GM23338 (cell line): ENCODE measurements around the gene MLF1. TPM values are rescaled to one million over a fixed set of nuclear protein-coding genes. Genes with fewer than 3 reads are reported as not detected.

Experiments
- ATAC-seq: fragments of 200-7000 bp; cut with Tn5 transposase; 3 replicates; pipeline ENCODE4 v1.9.1; 2020
- DNase-seq: peaks from one replicate; pipeline ENCODE4 v3.0.0-alpha.2; 2015; ENCODE audit warnings: low spot score
- H2AFZ ChIP-seq: fragments of 200-600 bp; sonication (generic); 2 replicates; pipeline ENCODE4 v1.8.0; 2016; ENCODE audit warnings: antibody characterized with exemption, mild to moderate bottlenecking, moderate library complexity
- H3F3A ChIP-seq: fragments of 200-600 bp; sonication (generic); replicated peaks from 2 replicates; pipeline ENCODE4 v1.8.0; 2017; ENCODE audit warnings: antibody characterized with exemption, mixed run types, low read depth
- H3K27ac ChIP-seq: fragments of 200-600 bp; sonication (generic); 2 replicates; pipeline ENCODE4 v1.6.1; 2016; ENCODE audit warnings: low read depth
- H3K27me3 ChIP-seq: fragments of 200-600 bp; sonication (generic); 2 replicates; pipeline ENCODE4 v1.8.0; 2016; ENCODE audit warnings: mild to moderate bottlenecking, mixed run types, moderate library complexity; ENCODE audit not compliant: insufficient read depth
- H3K36me3 ChIP-seq: fragments of 200-600 bp; sonication (generic); 2 replicates; pipeline ENCODE4 v1.8.0; 2016; ENCODE audit warnings: mild to moderate bottlenecking; ENCODE audit not compliant: insufficient read depth
- H3K4me1 ChIP-seq: fragments of 200-600 bp; sonication (generic); 2 replicates; pipeline ENCODE4 v1.8.0; 2016; ENCODE audit warnings: mild to moderate bottlenecking, moderate library complexity; ENCODE audit not compliant: insufficient read depth
- H3K4me2 ChIP-seq: fragments of 200-600 bp; sonication (generic); 2 replicates; pipeline ENCODE4 v1.7.1; 2017; ENCODE audit warnings: mixed run types
- H3K4me3 ChIP-seq: fragments of 200-600 bp; sonication (generic); 2 replicates; pipeline ENCODE4 v1.6.1; 2016; ENCODE audit warnings: mixed run types
- H3K79me2 ChIP-seq: fragments of 200-600 bp; sonication (generic); replicated peaks from 2 replicates; pipeline ENCODE4 v1.8.0; 2017; ENCODE audit warnings: mild to moderate bottlenecking; ENCODE audit not compliant: insufficient read depth
- H3K9me2 ChIP-seq: fragments of 200-600 bp; sonication (generic); 2 replicates; pipeline ENCODE4 v1.8.0; 2017; ENCODE audit not compliant: insufficient read depth
- H4K20me1 ChIP-seq: fragments of 200-600 bp; sonication (generic); replicated peaks from 2 replicates; pipeline ENCODE4 v1.8.0; 2017; ENCODE audit warnings: mild to moderate bottlenecking; ENCODE audit not compliant: insufficient read depth
- H3K27ac Mint-ChIP-seq: 2 replicates; pipeline ENCODE4 v1.8.0; 2020; ENCODE audit warnings: inconsistent platforms, mild to moderate bottlenecking, moderate library complexity, mixed read lengths
- H3K27me3 Mint-ChIP-seq: 3 replicates; pipeline ENCODE4 v1.8.0; 2022; ENCODE audit warnings: low read depth, mild to moderate bottlenecking, moderate library complexity, mixed read lengths, inconsistent platforms; ENCODE audit not compliant: insufficient read depth, poor library complexity
- H3K36me3 Mint-ChIP-seq: 3 replicates; pipeline ENCODE4 v1.8.0; 2021; ENCODE audit warnings: low read depth, mild to moderate bottlenecking, inconsistent platforms, moderate library complexity, mixed read lengths
- H3K4me1 Mint-ChIP-seq: 3 replicates; pipeline ENCODE4 v1.8.0; 2020; ENCODE audit warnings: mild to moderate bottlenecking, inconsistent platforms, mixed read lengths
- H3K4me3 Mint-ChIP-seq: 3 replicates; pipeline ENCODE4 v1.8.0; 2021; ENCODE audit warnings: moderate library complexity, mild to moderate bottlenecking, inconsistent platforms, mixed read lengths
- H3K9me3 Mint-ChIP-seq: 3 replicates; pipeline ENCODE4 v1.8.0; 2020; ENCODE audit warnings: moderate library complexity, mild to moderate bottlenecking, inconsistent platforms, mixed read lengths
- CTCF ChIP-seq, 2 experiments: fragments of 200-600 bp in 1 of 2; sonication (generic) in 1 of 2; conservative IDR thresholded peaks; 2 replicates each; pipeline versions ENCODE4 v1.5.1 to v1.6.1; 2016 to 2017; ENCODE audit warnings: antibody characterized with exemption in 2 of 2, low read depth in 2 of 2, mild to moderate bottlenecking in 2 of 2, moderate library complexity in 1 of 2
- EZH2 ChIP-seq: fragments of 200-600 bp; sonication (generic); IDR thresholded peaks from one replicate; pipeline ENCODE4 v1.8.0; 2017; ENCODE audit warnings: antibody characterized with exemption, mild to moderate bottlenecking, low read depth; ENCODE audit not compliant: unreplicated experiment
- EZH2phosphoT487 ChIP-seq: fragments of 200-600 bp; sonication (generic); IDR thresholded peaks from one replicate; pipeline ENCODE4 v1.8.1; 2018; ENCODE audit warnings: antibody characterized with exemption; ENCODE audit not compliant: unreplicated experiment
- JUNB ChIP-seq: IDR thresholded peaks from one replicate; pipeline ENCODE4 v1.6.1; 2016; ENCODE audit warnings: antibody characterized with exemption; ENCODE audit not compliant: unreplicated experiment
- NANOG ChIP-seq: IDR thresholded peaks from 2 replicates; pipeline ENCODE4 v1.6.1; 2016; ENCODE audit warnings: antibody characterized with exemption, borderline replicate concordance
- STAT1 ChIP-seq: IDR thresholded peaks from one replicate; pipeline ENCODE4 v1.6.1; 2016; ENCODE audit warnings: antibody characterized with exemption; ENCODE audit not compliant: unreplicated experiment
- ZNF331 ChIP-seq: fragments of 250-450 bp; sonication (Bioruptor Pico); IDR thresholded peaks from 2 replicates; pipeline ENCODE4 v1.5.0; 2020; ENCODE audit warnings: low read depth, mild to moderate bottlenecking, moderate library complexity
- polyA plus RNA-seq: library from polyadenylated mRNA; unstranded; fragments of >200 nt; fragmentation: Nextera tagmentation; extraction: Ambion mirVana; gene quantifications from 2 replicates; pipeline ENCODE4 v1.2.1, GENCODE V29; 2016
- total RNA-seq: library from RNA; depleted of rRNA; stranded (reverse); fragments of >200 nt; shearing (Covaris generic); gene quantifications from 2 replicates; pipeline ENCODE4 v1.2.3, GENCODE V29; 2014
- TF ChIP-seq, protein P1 (sequence below): fragments of 250-450 bp; sonication (Bioruptor Pico); IDR thresholded peaks from 2 replicates; pipeline ENCODE4 v1.5.0; 2020; ENCODE audit warnings: mild to moderate bottlenecking, moderate library complexity
- TF ChIP-seq, protein P2 (sequence below): IDR thresholded peaks from one replicate; pipeline ENCODE4 v1.6.1; 2018; ENCODE audit warnings: antibody characterized with exemption; ENCODE audit not compliant: unreplicated experiment

The MLF1 gene
- total and polyA plus RNA-seq, 2 experiments from 2014 or later: 36.6 to 63.6 TPM

GRCh38 chr3:158559504-158559903 is 11.5 kb upstream of the MLF1 start:
- TF ChIP-seq STAT1 (no peak), NANOG (no peak), CTCF (conservative IDR thresholded peaks at IDR 0.05; ENCODE audit: low read depth in 2 of 2) (no peak), JUNB (no peak), EZH2phosphoT487 (no peak), ZNF331 (CRISPR knock-in tag) (no peak), EZH2 (no peak)
- TF ChIP-seq, protein P1, sequence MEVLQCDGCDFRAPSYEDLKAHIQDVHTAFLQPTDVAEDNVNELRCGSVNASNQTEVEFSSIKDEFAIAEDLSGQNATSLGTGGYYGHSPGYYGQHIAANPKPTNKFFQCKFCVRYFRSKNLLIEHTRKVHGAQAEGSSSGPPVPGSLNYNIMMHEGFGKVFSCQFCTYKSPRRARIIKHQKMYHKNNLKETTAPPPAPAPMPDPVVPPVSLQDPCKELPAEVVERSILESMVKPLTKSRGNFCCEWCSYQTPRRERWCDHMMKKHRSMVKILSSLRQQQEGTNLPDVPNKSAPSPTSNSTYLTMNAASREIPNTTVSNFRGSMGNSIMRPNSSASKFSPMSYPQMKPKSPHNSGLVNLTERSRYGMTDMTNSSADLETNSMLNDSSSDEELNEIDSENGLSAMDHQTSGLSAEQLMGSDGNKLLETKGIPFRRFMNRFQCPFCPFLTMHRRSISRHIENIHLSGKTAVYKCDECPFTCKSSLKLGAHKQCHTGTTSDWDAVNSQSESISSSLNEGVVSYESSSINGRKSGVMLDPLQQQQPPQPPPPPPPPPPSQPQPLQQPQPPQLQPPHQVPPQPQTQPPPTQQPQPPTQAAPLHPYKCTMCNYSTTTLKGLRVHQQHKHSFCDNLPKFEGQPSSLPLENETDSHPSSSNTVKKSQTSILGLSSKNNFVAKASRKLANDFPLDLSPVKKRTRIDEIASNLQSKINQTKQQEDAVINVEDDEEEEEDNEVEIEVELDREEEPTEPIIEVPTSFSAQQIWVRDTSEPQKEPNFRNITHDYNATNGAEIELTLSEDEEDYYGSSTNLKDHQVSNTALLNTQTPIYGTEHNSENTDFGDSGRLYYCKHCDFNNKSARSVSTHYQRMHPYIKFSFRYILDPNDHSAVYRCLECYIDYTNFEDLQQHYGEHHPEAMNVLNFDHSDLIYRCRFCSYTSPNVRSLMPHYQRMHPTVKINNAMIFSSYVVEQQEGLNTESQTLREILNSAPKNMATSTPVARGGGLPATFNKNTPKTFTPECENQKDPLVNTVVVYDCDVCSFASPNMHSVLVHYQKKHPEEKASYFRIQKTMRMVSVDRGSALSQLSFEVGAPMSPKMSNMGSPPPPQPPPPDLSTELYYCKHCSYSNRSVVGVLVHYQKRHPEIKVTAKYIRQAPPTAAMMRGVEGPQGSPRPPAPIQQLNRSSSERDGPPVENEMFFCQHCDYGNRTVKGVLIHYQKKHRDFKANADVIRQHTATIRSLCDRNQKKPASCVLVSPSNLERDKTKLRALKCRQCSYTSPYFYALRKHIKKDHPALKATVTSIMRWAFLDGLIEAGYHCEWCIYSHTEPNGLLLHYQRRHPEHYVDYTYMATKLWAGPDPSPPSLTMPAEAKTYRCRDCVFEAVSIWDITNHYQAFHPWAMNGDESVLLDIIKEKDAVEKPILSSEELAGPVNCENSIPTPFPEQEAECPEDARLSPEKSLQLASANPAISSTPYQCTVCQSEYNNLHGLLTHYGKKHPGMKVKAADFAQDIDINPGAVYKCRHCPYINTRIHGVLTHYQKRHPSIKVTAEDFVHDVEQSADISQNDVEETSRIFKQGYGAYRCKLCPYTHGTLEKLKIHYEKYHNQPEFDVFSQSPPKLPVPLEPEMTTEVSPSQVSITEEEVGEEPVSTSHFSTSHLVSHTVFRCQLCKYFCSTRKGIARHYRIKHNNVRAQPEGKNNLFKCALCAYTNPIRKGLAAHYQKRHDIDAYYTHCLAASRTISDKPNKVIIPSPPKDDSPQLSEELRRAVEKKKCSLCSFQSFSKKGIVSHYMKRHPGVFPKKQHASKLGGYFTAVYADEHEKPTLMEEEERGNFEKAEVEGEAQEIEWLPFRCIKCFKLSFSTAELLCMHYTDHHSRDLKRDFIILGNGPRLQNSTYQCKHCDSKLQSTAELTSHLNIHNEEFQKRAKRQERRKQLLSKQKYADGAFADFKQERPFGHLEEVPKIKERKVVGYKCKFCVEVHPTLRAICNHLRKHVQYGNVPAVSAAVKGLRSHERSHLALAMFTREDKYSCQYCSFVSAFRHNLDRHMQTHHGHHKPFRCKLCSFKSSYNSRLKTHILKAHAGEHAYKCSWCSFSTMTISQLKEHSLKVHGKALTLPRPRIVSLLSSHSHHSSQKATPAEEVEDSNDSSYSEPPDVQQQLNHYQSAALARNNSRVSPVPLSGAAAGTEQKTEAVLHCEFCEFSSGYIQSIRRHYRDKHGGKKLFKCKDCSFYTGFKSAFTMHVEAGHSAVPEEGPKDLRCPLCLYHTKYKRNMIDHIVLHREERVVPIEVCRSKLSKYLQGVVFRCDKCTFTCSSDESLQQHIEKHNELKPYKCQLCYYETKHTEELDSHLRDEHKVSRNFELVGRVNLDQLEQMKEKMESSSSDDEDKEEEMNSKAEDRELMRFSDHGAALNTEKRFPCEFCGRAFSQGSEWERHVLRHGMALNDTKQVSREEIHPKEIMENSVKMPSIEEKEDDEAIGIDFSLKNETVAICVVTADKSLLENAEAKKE: no peak
- TF ChIP-seq, protein P2, sequence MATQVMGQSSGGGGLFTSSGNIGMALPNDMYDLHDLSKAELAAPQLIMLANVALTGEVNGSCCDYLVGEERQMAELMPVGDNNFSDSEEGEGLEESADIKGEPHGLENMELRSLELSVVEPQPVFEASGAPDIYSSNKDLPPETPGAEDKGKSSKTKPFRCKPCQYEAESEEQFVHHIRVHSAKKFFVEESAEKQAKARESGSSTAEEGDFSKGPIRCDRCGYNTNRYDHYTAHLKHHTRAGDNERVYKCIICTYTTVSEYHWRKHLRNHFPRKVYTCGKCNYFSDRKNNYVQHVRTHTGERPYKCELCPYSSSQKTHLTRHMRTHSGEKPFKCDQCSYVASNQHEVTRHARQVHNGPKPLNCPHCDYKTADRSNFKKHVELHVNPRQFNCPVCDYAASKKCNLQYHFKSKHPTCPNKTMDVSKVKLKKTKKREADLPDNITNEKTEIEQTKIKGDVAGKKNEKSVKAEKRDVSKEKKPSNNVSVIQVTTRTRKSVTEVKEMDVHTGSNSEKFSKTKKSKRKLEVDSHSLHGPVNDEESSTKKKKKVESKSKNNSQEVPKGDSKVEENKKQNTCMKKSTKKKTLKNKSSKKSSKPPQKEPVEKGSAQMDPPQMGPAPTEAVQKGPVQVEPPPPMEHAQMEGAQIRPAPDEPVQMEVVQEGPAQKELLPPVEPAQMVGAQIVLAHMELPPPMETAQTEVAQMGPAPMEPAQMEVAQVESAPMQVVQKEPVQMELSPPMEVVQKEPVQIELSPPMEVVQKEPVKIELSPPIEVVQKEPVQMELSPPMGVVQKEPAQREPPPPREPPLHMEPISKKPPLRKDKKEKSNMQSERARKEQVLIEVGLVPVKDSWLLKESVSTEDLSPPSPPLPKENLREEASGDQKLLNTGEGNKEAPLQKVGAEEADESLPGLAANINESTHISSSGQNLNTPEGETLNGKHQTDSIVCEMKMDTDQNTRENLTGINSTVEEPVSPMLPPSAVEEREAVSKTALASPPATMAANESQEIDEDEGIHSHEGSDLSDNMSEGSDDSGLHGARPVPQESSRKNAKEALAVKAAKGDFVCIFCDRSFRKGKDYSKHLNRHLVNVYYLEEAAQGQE: no peak
- no peak for DNase-seq
- peaks cover 24% of the 10 kb centered on the region for H3K9me3 Mint-ChIP-seq
- H3F3A ChIP-seq: no peaks in the 10 kb centered on the region
- no peak overlapping the region for H3K27ac Mint-ChIP-seq
- no peaks in the 10 kb centered on the region for H3K27me3 Mint-ChIP-seq
- peaks cover 6% of the 10 kb centered on the region; the same call in 1 of the 2 replicates for H3K9me2 ChIP-seq
- no peak overlapping the region for H3K4me2 ChIP-seq
- H3K36me3 ChIP-seq: no peaks in the 10 kb centered on the region
- no peaks in the 10 kb centered on the region for H3K79me2 ChIP-seq
- H3K36me3 Mint-ChIP-seq: peaks cover 21% of the 10 kb centered on the region; the same call in 2 of the 3 replicates
- H2AFZ ChIP-seq: no peak overlapping the region
- H4K20me1 ChIP-seq: no peaks in the 10 kb centered on the region
- ATAC-seq: no peak
- H3K4me3 Mint-ChIP-seq: no peak overlapping the region
- peaks cover 9% of the 10 kb centered on the region for H3K4me1 Mint-ChIP-seq
- no peak overlapping the region for H3K27ac ChIP-seq
- H3K4me1 ChIP-seq: peaks cover 6% of the 10 kb centered on the region; the same call in 1 of the 2 replicates
- no peaks in the 10 kb centered on the region for H3K27me3 ChIP-seq
- H3K4me3 ChIP-seq: no peak overlapping the region
